ENCODE data around the gene EXOC2. TPM values are rescaled to one million over a fixed set of nuclear protein-coding genes. Genes with fewer than 3 reads are reported as not detected.

EXOC2 gene
- total and polyA plus RNA-seq, 2 of the 13 experiments (the other 11 are each of a cell fraction or from before 2014, with no cell fraction given): 12.6 to 22.9 TPM

DNA sequence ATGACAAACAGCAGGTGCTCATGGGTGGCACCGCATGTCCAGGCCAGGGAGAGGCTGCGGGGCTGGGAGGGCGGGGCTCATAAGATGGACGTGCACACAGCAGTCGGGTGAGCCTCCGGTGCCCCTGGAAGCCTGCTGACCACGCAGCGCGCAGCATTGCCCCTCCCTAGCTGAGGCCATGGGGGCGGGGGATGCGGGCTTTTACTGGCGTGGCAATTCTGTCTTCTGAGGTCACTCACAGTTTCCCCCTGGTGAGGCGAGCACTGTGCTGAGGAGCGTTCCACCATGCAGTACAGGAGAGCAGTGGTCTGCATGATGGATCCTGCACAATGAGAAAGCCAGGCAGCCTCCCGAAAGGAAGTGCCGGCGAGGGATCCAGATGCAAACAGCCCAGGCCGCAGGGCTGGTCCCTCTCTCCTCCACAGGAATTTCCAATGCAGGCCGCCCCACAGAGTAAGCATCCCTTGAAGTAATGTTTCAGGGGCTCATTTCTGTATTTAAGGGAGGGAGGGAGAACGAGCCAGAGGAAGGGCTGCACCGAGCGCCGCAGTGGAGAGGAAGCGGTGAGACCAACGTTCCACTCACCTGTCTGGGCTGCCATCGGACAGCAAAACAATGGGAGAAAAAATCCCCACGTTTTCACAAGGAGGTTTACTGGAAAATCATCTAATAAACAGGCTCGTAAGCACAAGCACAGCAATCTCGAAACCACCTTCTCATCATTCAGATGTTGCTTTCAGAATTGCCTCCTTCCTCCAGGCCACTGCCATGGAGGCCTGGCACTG is 245.4 kb downstream of the EXOC2 start (continued):
- TF ChIP-seq, protein P1, sequence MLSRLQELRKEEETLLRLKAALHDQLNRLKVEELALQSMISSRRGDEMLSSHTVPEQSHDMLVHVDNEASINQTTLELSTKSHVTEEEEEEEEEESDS (CRISPR knock-in tag; IDR thresholded peaks at IDR 0.05; ENCODE audit: borderline replicate concordance): no peak
- TF ChIP-seq TBP (CRISPR knock-in tag; IDR thresholded peaks at IDR 0.05) (no peak), YY1 (IDR thresholded peaks at IDR 0.05; ENCODE audit: insufficient read depth, insufficient replicate concordance, low read depth, low read length) (no peak), KLF13 (CRISPR knock-in tag; IDR thresholded peaks at IDR 0.05) (no peak), NR1H2 (CRISPR knock-in tag; IDR thresholded peaks at IDR 0.05; ENCODE audit: borderline replicate concordance, low read depth) (no peak), FOXC1 (CRISPR knock-in tag; IDR thresholded peaks at IDR 0.05; ENCODE audit: borderline replicate concordance) (no peak)
- TF ChIP-seq, protein P2, sequence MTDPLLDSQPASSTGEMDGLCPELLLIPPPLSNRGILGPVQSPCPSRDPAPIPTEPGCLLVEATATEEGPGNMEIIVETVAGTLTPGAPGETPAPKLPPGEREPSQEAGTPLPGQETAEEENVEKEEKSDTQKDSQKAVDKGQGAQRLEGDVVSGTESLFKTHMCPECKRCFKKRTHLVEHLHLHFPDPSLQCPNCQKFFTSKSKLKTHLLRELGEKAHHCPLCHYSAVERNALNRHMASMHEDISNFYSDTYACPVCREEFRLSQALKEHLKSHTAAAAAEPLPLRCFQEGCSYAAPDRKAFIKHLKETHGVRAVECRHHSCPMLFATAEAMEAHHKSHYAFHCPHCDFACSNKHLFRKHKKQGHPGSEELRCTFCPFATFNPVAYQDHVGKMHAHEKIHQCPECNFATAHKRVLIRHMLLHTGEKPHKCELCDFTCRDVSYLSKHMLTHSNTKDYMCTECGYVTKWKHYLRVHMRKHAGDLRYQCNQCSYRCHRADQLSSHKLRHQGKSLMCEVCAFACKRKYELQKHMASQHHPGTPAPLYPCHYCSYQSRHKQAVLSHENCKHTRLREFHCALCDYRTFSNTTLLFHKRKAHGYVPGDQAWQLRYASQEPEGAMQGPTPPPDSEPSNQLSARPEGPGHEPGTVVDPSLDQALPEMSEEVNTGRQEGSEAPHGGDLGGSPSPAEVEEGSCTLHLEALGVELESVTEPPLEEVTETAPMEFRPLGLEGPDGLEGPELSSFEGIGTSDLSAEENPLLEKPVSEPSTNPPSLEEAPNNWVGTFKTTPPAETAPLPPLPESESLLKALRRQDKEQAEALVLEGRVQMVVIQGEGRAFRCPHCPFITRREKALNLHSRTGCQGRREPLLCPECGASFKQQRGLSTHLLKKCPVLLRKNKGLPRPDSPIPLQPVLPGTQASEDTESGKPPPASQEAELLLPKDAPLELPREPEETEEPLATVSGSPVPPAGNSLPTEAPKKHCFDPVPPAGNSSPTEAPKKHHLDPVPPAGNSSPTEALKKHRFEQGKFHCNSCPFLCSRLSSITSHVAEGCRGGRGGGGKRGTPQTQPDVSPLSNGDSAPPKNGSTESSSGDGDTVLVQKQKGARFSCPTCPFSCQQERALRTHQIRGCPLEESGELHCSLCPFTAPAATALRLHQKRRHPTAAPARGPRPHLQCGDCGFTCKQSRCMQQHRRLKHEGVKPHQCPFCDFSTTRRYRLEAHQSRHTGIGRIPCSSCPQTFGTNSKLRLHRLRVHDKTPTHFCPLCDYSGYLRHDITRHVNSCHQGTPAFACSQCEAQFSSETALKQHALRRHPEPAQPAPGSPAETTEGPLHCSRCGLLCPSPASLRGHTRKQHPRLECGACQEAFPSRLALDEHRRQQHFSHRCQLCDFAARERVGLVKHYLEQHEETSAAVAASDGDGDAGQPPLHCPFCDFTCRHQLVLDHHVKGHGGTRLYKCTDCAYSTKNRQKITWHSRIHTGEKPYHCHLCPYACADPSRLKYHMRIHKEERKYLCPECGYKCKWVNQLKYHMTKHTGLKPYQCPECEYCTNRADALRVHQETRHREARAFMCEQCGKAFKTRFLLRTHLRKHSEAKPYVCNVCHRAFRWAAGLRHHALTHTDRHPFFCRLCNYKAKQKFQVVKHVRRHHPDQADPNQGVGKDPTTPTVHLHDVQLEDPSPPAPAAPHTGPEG (CRISPR knock-in tag; IDR thresholded peaks at IDR 0.05): no peak
- TF ChIP-seq, protein P3, sequence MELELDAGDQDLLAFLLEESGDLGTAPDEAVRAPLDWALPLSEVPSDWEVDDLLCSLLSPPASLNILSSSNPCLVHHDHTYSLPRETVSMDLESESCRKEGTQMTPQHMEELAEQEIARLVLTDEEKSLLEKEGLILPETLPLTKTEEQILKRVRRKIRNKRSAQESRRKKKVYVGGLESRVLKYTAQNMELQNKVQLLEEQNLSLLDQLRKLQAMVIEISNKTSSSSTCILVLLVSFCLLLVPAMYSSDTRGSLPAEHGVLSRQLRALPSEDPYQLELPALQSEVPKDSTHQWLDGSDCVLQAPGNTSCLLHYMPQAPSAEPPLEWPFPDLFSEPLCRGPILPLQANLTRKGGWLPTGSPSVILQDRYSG (CRISPR knock-in tag; IDR thresholded peaks at IDR 0.05): no peak

All from HepG2 (cell line).